ENCODE results near the gene TAF7L.
"Not testable (repeated sequence)": the region's sequence is repeated elsewhere in the genome, so short reads cannot be mapped to it uniquely, and the experiment has no call there.

Gene TAF7L, protein sequence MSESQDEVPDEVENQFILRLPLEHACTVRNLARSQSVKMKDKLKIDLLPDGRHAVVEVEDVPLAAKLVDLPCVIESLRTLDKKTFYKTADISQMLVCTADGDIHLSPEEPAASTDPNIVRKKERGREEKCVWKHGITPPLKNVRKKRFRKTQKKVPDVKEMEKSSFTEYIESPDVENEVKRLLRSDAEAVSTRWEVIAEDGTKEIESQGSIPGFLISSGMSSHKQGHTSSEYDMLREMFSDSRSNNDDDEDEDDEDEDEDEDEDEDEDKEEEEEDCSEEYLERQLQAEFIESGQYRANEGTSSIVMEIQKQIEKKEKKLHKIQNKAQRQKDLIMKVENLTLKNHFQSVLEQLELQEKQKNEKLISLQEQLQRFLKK

DNA sequence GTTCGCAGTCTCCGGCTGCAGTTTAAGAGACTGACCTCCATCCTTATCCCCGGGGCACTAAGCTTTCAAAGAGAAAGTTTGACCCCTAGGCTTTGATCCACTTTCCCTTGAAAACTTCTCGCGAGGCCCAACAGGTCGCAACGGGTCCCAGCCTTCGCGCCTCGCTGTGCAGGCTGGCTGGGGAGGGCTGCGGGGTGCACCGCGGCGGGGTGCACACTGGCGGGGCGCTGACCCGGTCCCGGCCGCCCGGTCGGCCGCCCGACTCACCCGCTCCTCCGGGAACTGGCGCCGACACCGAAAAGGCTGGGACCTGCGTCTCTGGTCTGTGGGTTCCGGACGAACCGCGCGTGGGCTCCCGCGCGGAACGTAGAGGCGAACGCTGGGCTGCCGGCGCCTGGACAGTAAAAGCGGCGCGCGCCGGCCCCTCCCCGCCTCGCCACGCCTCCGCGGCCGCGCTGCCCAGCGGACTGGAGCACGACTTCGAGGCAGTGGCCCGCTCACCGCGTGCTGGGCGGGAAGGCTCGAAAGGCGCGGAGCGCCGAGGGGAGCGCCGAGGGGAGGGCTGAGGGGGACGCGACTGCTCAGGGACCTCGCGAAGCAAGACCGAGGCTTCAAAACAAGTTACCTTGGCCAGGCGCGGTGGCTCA is at the start of gene TAF7L:
Gene TAF7L, minus strand, starts transcription at position 378 of the 647 bp plus-strand sequence. CDS start 3,791 bp downstream, outside the sequence.
- ATAC-seq (ENCODE audit: low read depth) (no peak), DNase-seq (ENCODE audit: low spot score) (no peak)
- TF ChIP-seq, protein P1, sequence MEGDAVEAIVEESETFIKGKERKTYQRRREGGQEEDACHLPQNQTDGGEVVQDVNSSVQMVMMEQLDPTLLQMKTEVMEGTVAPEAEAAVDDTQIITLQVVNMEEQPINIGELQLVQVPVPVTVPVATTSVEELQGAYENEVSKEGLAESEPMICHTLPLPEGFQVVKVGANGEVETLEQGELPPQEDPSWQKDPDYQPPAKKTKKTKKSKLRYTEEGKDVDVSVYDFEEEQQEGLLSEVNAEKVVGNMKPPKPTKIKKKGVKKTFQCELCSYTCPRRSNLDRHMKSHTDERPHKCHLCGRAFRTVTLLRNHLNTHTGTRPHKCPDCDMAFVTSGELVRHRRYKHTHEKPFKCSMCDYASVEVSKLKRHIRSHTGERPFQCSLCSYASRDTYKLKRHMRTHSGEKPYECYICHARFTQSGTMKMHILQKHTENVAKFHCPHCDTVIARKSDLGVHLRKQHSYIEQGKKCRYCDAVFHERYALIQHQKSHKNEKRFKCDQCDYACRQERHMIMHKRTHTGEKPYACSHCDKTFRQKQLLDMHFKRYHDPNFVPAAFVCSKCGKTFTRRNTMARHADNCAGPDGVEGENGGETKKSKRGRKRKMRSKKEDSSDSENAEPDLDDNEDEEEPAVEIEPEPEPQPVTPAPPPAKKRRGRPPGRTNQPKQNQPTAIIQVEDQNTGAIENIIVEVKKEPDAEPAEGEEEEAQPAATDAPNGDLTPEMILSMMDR (IDR thresholded peaks at IDR 0.05; ENCODE audit: poor library complexity, severe bottlenecking): no peak
- Histone ChIP-seq H3K9me3 (ENCODE audit: severe bottlenecking) (no peaks in the 10 kb centered on the region), H3K27me3 (ENCODE audit: insufficient read depth, poor library complexity, severe bottlenecking) (no peaks in the 10 kb centered on the region), H3K27ac (ENCODE audit: poor library complexity, severe bottlenecking) (no peak within 1 kb of the TSS), H3K4me1 (ENCODE audit: insufficient read depth, poor library complexity, severe bottlenecking) (no peaks in the 10 kb centered on the region), H3K36me3 (ENCODE audit: low read depth) (no peaks in the 10 kb centered on the region), H3K4me3 (ENCODE audit: severe bottlenecking) (no peak within 1 kb of the TSS)

DNA sequence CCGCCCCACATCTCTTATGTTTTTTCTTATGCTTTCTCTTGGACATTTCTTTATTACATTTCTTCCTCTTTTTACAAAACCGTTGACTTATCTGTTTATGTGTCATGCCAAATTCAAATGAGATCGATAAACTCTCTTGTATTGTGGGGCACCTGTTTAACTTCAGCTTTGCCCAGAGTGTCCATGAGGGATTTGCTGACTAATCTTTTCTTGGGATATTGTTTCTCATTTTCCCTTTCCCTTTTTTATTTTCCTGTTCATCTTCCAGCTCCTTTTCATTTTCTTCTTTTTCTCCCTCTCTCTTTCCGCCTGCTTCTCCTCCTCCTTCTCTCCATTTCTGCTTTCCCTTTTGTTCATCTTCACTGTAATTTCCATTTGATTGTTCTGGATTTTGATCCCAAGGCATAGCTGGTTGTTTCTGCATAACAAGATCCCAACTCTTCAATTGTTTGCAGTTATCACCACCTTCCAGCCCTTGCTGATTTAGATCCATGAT is 46.7 kb upstream of the TAF7L start:
- no peaks in the 10 kb centered on the region for H3K9me3 ChIP-seq (ENCODE audit: severe bottlenecking)
- no peaks in the 10 kb centered on the region for H3K36me3 ChIP-seq (ENCODE audit: low read depth)
- DNase-seq (ENCODE audit: low spot score): no peak
- no peak for ATAC-seq (ENCODE audit: low read depth)
- H3K27ac ChIP-seq (ENCODE audit: poor library complexity, severe bottlenecking): no peak overlapping the region
- TF ChIP-seq, protein P1 (IDR thresholded peaks at IDR 0.05; ENCODE audit: poor library complexity, severe bottlenecking): no peak
- H3K4me3 ChIP-seq (ENCODE audit: severe bottlenecking): no peak overlapping the region
- no peaks in the 10 kb centered on the region for H3K27me3 ChIP-seq (ENCODE audit: insufficient read depth, poor library complexity, severe bottlenecking)
- no peaks in the 10 kb centered on the region for H3K4me1 ChIP-seq (ENCODE audit: insufficient read depth, poor library complexity, severe bottlenecking)

DNA sequence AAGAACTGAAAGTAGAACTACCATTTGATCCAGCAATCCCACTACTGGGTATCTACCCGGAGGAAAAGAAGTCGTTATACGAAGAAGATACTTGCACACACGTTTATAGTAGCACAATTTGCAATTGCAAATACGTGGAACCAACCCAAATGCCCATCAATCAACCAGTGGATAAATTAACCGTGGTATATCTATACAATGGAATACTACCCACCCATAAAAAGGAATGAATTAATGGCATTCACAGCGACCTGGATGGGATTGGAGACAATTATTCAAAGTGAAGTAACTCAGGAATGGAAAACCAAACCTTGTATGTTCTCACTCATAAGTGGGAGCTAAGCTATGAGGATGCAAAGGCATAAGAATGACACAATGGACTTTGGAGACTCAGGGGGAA is 43.2 kb upstream of the TAF7L start:
- H3K4me3 ChIP-seq (ENCODE audit: severe bottlenecking); DNase-seq (ENCODE audit: low spot score); H3K4me1 ChIP-seq (ENCODE audit: insufficient read depth, poor library complexity, severe bottlenecking); H3K27me3 ChIP-seq (ENCODE audit: insufficient read depth, poor library complexity, severe bottlenecking); H3K9me3 ChIP-seq (ENCODE audit: severe bottlenecking); H3K27ac ChIP-seq (ENCODE audit: poor library complexity, severe bottlenecking); H3K36me3 ChIP-seq (ENCODE audit: low read depth); ATAC-seq (ENCODE audit: low read depth): not testable (repeated sequence)

DNA sequence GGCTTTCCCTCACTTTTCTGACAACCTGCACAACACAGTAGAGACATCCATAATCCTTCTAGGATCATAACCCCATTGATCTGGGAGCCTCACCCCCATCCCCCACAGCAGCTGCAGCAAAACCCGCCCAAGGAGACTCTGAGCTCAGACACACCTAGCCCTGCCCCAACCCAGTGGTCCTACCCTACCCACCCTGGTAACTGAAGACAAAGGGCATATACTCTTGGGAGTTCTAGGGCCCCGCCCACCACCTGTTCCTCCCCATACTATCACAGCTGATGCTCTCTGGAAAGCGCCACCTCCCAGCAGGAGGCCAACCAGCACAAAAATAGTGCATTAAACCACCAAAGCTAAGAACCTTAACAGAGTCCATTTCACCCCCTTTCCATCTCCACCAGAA is 35.5 kb upstream of the TAF7L start:
- not testable (repeated sequence) for H3K27ac ChIP-seq (ENCODE audit: poor library complexity, severe bottlenecking); H3K4me1 ChIP-seq (ENCODE audit: insufficient read depth, poor library complexity, severe bottlenecking); H3K9me3 ChIP-seq (ENCODE audit: severe bottlenecking); H3K36me3 ChIP-seq (ENCODE audit: low read depth); H3K27me3 ChIP-seq (ENCODE audit: insufficient read depth, poor library complexity, severe bottlenecking); H3K4me3 ChIP-seq (ENCODE audit: severe bottlenecking); DNase-seq (ENCODE audit: low spot score); ATAC-seq (ENCODE audit: low read depth)

DNA sequence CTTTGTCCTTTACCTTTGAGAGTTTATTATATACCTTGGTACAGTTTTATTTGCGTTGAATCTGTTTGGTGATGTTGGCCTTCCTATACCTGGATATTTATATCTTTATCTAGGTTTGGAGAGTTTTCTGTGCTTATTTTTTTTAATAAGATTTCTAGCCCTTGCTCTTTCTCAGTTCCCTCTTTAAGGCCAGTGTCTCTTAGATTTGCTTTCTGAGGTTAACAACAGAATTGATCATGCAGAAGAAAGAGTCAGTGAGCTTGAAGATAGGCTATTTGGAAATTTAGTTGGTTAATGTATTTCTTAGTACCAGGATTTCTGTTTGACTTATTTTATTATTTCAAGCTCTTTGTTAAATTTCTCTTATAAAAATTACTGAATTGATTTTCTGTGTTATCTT is 12.7 kb upstream of the TAF7L start:
- H3K9me3 ChIP-seq (ENCODE audit: severe bottlenecking): no peaks in the 10 kb centered on the region
- H3K4me1 ChIP-seq (ENCODE audit: insufficient read depth, poor library complexity, severe bottlenecking): no peaks in the 10 kb centered on the region
- H3K27ac ChIP-seq (ENCODE audit: poor library complexity, severe bottlenecking): no peak overlapping the region
- no peak for ATAC-seq (ENCODE audit: low read depth)
- DNase-seq (ENCODE audit: low spot score): no peak
- TF ChIP-seq, protein P1 (IDR thresholded peaks at IDR 0.05; ENCODE audit: poor library complexity, severe bottlenecking): no peak
- no peaks in the 10 kb centered on the region for H3K27me3 ChIP-seq (ENCODE audit: insufficient read depth, poor library complexity, severe bottlenecking)
- H3K36me3 ChIP-seq (ENCODE audit: low read depth): no peaks in the 10 kb centered on the region
- no peak overlapping the region for H3K4me3 ChIP-seq (ENCODE audit: severe bottlenecking)

DNA sequence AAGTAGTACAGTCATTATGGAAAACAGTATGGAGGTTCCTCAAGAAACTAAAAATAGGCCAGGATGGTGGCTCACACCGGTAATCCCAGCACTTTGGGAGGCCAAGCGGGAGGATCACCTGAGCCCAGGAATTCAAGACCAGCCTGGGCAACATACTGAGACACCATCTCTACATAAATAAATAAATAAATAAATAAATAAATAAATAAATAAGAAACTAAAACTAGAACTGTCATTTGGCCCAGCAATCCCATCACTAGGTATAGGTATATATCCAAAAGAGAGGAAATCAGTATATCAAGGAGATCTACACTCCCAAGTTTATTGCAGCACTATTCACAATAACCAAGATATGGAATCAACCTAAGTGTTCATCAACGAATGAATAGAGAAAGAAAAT is 4.5 kb upstream of the TAF7L start:
- not testable (repeated sequence) for ATAC-seq (ENCODE audit: low read depth); H3K4me3 ChIP-seq (ENCODE audit: severe bottlenecking); H3K36me3 ChIP-seq (ENCODE audit: low read depth); DNase-seq (ENCODE audit: low spot score); H3K9me3 ChIP-seq (ENCODE audit: severe bottlenecking); H3K4me1 ChIP-seq (ENCODE audit: insufficient read depth, poor library complexity, severe bottlenecking); H3K27ac ChIP-seq (ENCODE audit: poor library complexity, severe bottlenecking); H3K27me3 ChIP-seq (ENCODE audit: insufficient read depth, poor library complexity, severe bottlenecking)

All from RWPE2 (cell line).